Peyer's patch (tissue), 4 donors: Measurements from ENCODE around the gene CENPF.

Source experiments
- POLR2A ChIP-seq, 2 donors: fragments of 450-650 bp; IDR thresholded peaks; one replicate each; pipeline ENCODE4 v1.5.1; 2017; ENCODE audit warnings: antibody characterized with exemption in 2 of 2, mild to moderate bottlenecking in 2 of 2, moderate library complexity in 2 of 2
- TF ChIP-seq, protein P1 (sequence below), 6 experiments: fragments of 450-650 bp in 4 of 6; fragments of 200-600 bp in 2 of 6; sonication (generic) in 1 of 6; IDR thresholded peaks; one replicate each; pipeline ENCODE4 v1.5.1; 2017 to 2019; ENCODE audit warnings: antibody characterized with exemption in 6 of 6, mild to moderate bottlenecking in 3 of 6, moderate library complexity in 1 of 6

DNA sequence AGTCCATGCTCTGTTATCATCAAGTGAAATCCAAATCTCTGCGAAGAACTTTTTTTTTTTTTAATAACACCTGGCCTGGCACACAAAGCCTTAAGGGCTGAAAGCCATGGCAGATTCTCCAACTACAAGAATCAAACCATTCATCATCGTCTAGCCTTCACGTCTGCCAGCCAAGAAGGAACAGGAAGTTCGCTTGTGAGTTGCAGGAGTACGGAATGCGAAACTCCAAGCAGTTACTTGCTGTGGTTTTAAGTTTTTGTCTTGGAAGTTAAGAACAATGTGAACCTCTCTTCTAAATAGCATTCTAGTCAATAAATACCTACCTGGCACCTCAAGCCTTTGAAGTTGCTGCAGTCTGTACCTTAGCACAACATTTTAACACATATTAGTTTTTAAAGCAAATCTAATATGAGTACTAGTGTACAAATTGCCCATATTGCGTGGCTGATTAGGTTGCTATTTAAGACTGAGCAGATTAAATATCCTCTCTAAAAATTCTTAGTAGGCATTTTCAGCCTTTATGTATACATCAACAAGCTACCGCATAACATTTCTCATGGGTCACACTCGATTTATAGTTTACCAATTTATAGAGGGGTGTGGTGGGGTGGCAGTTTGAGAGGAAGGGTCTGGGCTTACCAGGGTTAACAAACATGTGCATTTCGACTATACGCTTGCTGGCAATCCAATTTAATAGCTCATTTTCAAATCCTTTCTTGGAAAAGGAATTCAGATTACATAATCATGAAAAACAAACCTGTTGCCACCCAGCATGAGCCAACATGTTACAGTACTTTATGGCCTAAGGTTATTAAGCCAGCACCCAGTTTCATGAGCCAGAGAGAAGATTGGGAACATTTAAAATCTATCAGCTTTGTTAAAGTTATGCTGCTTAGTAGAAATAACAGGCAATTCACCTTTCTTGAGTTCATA lies 29.3 kb upstream of the CENPF start:
- TF ChIP-seq, protein P1, sequence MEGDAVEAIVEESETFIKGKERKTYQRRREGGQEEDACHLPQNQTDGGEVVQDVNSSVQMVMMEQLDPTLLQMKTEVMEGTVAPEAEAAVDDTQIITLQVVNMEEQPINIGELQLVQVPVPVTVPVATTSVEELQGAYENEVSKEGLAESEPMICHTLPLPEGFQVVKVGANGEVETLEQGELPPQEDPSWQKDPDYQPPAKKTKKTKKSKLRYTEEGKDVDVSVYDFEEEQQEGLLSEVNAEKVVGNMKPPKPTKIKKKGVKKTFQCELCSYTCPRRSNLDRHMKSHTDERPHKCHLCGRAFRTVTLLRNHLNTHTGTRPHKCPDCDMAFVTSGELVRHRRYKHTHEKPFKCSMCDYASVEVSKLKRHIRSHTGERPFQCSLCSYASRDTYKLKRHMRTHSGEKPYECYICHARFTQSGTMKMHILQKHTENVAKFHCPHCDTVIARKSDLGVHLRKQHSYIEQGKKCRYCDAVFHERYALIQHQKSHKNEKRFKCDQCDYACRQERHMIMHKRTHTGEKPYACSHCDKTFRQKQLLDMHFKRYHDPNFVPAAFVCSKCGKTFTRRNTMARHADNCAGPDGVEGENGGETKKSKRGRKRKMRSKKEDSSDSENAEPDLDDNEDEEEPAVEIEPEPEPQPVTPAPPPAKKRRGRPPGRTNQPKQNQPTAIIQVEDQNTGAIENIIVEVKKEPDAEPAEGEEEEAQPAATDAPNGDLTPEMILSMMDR (IDR thresholded peaks at IDR 0.05), result no peak
- no peak for TF ChIP-seq POLR2A (IDR thresholded peaks at IDR 0.05)
